GM12873 (cell line): ENCODE data around the gene ZNF385D.

Experiments
- CTCF ChIP-seq: IDR thresholded peaks from 2 replicates; pipeline ENCODE4 v1.5.1; 2012; ENCODE audit warnings: low read depth, mild to moderate bottlenecking, moderate library complexity, low read length, control low read depth; ENCODE audit not compliant: insufficient read depth; ENCODE audit errors: missing control alignments

ZNF385D gene

GRCh38 chr3:21642433-21642832 lies 108.6 kb downstream of the ZNF385D start:
- TF ChIP-seq CTCF = no peak

DNA sequence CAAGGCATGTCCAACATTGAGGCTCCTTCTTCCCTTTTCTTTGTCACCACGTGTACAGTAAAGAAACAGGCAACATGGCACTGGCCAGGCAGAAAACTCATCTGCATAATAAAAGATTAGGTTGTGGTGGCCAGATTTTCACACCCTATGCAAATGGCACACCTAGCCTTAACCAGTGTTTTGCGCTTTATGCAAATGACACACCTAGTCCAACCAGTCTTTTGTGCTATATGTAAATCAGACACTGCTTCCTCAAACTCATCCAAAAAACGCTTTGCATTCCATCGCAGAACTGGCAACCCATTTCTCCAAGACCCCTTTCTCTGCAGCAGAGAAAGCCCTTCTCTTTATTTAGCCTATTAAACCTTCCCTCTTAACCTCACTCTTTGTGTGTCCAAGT lies 109.1 kb downstream of the ZNF385D start:
- no peak for TF ChIP-seq CTCF

- TF ChIP-seq CTCF = no peak
Observed at GRCh38 chr3:21638488-21638887, 112.5 kb downstream of the ZNF385D start.

DNA sequence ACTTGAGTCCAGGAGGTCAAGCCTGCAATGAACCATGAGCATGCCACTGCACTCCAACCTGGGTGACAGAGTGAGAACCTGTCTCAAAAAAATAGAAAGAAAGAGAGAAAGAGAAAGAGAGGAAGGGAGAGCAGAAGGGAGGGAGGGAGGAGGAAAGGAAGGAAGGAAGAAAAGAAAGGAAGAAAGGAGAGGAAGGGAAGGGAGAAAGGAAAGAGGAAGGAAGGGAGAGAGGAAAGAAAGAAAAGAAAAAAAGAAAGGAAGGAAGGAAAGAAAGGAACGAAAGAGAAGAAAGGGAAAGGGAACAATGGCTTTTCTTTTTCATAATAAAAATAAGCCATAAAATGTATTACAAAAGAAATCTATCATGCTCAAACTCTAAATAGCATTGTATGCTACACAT lies 116.9 kb downstream of the ZNF385D start:
- TF ChIP-seq CTCF = no peak

- TF ChIP-seq CTCF = no peak
Observed at GRCh38 chr3:21624524-21624923, 126.5 kb downstream of the ZNF385D start.

GRCh38 chr3:21621181-21621651 lies 129.8 kb downstream of the ZNF385D start:
- TF ChIP-seq CTCF = no peak

GRCh38 chr3:21620511-21621155 lies 130.4 kb downstream of the ZNF385D start:
- no peak for TF ChIP-seq CTCF
